Lower leg skin (tissue), 3 donors: Measurements from ENCODE around the gene RNF217.

Experiments used
- CTCF ChIP-seq, 3 donors: fragments of 450-650 bp; IDR thresholded peaks; one replicate each; pipeline ENCODE4 v1.5.1; 2016; ENCODE audit warnings: antibody characterized with exemption in 3 of 3, mild to moderate bottlenecking in 3 of 3, moderate library complexity in 2 of 3
- POLR2A ChIP-seq, 2 donors: fragments of 450-650 bp; IDR thresholded peaks; one replicate each; pipeline ENCODE4 v1.6.1; 2016 to 2017; ENCODE audit warnings: antibody characterized with exemption in 2 of 2, mild to moderate bottlenecking in 1 of 2, moderate library complexity in 1 of 2

GRCh38 chr6:125117818-125118217 lies 155.6 kb downstream of the RNF217 start:
- TF ChIP-seq CTCF (IDR thresholded peaks at IDR 0.05) = no peak
- TF ChIP-seq POLR2A (IDR thresholded peaks at IDR 0.05) = no peak
